GM19328 (cell line): Measurements from ENCODE around the gene CABP2.
"Not testable (repeated sequence)": the region's sequence is repeated elsewhere in the genome, so short reads cannot be mapped to it uniquely, and the experiment has no call there.

ENCODE experiments used
- ATAC-seq: cut with Tn5 transposase; IDR thresholded peaks from one replicate; pipeline ENCODE4 v1.9.1; 2021; ENCODE audit warnings: mild to moderate bottlenecking, moderate library complexity; ENCODE audit not compliant: unreplicated experiment

Gene CABP2

GRCh38 chr11:67522844-67523555 lies at the start of gene CABP2:
Gene CABP2, minus strand, starts transcription at chr11:67523446. Its CDS starts 120 bp downstream, at chr11:67523326.
- ATAC-seq, result no peak

DNA sequence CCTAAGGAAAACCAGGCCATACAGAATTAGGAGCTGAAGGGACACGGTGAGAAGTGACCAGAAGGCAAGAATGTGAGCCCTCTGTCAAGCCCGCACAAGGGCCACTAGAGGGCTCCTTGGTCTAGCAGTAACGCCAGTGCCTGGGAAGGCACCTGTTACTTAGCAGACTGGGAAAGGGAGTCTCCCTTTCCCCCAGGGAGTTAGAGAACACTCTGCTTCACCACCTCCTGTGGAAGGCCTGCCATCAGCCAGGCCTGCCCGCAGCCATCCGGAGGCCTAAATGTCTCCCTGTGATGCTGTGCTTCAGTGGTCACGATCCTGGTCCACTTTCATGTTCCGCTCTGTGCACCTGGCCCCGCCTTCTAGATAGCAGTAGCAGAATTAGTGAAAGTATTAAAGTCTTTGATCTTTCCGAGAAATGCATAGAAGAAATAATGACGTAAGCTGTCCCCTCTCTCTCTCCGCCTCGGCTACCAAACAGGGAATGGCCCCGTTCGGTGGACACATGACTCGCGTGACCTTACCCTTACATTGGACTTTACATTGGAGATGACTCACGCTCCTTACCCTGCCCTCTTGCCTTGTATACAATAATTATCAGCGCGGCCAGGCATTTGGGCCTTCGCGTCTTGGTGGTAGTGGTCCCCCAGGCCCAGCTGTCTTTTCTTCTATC lies 49.6 kb upstream of the CABP2 start:
- no peak for ATAC-seq

DNA sequence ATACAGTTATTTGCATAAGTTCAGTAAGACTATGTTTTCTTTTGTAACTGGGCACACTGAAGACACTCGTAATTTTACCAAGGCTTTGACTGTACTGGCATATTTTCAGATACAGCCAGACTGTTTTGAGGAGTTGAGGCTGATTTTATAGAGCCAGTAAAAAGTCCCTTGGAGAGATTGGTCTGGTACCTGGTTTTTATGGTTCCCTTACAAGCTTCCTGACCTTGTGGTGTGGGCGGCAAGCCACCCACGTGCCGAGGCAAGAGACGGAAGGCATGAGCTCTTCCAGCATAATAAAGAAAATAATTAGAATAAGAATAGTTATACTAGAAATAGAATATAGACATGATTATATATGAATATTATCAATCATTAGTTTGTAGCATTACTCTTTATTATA lies 49.1 kb upstream of the CABP2 start:
- no peak for ATAC-seq

GRCh38 chr11:67571443-67571842 lies 48.2 kb upstream of the CABP2 start:
- ATAC-seq, result no peak

- ATAC-seq, result no peak
Measured at GRCh38 chr11:67564230-67564629, 41.0 kb upstream of the CABP2 start.

- not testable (repeated sequence) for ATAC-seq
Measured at GRCh38 chr11:67563705-67564114, 40.5 kb upstream of the CABP2 start.

DNA sequence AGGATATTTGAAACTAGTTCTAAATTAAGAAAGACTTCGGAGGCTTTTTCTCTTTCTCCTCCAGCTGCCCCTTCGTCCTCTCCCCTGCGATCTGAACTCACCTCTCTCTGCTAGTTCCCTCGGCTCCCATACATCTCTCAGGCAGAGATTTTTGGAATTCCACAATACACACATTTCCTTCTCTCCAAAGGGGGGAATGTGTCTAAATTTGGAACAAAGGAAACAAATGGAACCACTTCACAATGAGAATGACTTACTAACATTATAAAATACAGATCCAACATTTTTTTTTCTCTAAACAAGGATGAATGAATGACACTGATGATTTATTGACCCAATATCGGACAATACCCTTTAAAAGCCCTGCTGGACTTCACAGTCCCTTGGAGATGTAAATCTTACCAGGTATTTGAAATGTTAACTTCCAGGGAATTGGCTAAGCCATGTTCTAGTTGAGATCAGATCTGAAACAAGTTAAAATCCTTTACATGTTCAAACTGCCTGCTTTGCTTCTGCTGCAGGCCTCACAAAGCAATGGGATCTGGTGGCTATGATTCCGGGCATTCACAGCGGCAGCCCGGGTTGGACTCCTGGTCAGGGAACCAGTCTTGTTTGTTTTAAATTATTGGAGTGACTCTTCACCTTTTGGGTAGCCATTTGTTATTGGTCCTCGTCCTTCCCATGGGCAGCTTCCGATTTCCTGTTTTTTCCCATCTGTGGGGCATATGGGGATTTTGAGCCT lies 39.9 kb upstream of the CABP2 start:
- no peak for ATAC-seq

DNA sequence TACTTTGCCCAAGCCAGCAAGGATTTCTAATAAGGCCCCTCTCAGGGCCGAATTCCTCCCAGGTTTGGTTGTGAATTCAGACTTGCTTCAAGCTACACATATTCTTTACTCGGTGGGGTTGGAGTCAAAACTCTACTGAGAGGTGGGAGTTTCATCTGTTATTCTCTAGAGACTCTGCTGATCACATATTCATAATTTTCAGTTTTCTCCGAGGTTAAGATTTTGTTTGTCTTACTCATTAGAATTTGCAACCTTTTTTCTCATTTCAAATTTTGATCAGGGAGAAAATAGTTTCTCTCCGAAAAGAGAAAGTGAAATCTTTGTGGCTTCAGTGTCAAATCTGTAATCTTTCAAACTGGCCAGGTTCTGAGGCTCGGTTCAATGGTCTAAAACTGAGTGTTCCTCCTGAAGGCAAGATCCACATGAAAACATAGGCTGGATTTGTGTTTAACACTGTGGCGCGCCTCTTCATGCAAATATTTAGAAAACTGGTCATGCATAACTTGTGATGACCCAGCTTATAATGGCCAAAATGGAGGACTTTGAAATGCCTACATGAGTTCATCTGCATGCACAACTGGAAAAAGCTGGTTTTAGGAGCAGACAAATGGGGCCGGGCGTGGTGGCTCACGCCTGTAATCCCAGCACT lies 38.8 kb upstream of the CABP2 start:
- no peak for ATAC-seq

DNA sequence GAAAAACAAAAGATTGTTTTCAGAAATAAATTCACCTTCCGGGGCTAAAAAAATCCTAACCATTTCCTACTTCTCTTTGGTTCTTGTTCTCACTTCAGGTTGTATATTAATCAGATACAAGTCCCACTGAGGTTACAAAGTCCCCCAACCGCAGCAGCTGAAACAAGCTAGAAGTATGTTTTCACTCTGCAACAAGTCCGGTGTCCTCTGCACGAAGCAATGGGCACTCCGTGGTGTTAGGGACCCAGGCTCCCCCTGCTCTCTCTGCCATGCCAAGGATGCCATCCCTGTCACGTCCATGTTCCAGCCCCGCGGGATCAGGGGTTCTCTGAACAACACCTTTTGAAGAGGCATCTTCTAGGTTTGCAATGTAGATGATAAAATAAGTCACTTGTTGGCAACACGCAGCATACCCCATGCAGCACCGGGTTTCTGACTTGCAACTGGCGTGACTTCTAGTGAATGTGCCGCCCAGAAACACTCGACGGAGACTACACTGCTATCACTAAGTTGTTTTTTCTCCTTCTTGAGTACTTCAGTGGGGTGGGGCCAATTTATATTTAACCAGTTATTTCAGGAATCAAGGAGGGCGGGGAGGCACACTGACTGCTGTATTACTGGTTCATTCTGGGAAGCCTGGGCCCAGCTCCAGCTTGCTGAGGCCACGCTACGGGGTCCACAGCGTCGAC lies 35.0 kb upstream of the CABP2 start:
- no peak for ATAC-seq

DNA sequence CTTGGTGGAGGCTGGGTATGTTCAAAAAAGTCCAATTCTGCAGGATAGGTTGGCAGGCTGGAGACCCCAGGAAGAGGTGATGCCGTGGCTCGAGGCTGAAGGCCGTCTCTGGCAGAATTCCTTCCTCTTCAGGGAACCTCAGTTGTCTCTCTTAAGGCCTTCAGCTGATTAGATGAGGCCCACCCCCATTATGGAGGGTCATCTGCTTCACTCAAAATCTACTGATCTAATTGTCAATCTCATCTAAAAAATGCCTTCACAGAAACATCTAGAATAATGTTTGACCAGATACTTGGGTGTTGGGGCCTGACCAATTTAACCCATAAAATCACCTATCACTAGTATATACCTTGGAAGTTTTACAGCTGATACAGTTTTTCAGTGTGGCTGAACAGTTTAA lies 33.0 kb upstream of the CABP2 start:
- ATAC-seq, result no peak

DNA sequence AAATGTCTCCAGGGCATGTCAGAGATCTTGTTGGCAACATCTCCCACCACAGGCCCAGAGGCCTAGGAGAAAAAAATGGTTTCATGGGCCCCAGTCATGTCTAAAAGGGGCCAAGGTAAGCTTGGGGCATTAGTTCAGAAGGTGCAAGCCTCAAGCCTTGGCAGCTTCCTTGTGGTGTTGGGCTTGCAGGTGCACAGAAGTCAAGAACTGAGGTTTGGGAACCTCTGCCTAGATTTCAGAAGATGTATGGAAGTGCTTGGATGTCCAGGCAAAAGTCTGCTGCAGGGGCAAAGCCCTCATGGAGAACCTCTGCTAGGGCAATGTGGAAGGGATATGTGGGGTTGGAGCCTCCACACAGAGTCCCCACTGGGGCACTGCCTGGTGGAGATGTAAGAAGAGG lies 28.5 kb upstream of the CABP2 start:
- ATAC-seq, result not testable (repeated sequence)

GRCh38 chr11:67551127-67551526 lies 27.9 kb upstream of the CABP2 start:
- no peak for ATAC-seq

DNA sequence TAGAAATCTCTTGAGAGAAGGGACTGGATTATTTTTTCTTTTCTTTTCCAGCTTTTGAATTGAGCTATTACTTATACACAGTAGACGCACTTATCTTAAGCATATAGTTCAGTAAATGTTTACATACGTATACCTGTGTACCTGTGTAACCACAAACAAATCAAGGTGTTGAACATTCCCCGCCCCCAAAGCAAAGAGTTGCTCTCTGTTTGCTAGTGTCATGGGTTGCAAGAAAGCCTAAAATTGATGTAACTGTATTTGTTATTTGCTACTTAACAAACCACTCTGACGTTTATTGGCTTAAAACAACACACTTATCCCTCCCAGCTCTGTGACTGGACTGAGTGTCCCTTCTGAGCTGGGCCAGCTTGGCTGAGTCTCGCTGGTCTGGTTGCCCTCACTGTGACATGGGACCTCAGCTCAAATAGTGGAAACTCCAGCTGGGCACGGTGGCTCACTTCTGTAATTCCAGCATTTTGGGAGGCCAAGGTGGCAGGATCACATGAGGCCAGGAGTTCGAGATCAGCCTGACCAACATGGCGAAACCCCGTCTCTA lies 25.4 kb upstream of the CABP2 start:
- ATAC-seq, result no peak

DNA sequence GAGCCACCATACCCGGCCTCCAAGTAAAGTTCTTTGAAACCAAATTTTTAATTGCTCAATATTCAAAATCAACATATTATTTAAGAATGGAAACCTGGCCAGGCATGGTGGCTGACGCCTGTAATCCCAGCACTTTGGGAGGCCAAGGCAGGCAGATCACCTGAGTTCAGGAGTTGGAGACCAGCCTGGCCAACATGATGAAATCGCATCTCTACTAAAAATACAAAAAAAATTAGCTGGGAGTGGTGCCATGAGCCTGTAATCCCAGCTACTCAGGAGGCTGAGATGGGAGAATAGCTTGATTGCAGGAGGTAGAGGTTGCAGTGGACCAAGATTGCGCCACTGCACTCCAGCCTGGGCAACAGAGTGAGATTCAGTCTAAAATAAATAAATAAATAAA lies 24.9 kb upstream of the CABP2 start:
- ATAC-seq, result not testable (repeated sequence)

DNA sequence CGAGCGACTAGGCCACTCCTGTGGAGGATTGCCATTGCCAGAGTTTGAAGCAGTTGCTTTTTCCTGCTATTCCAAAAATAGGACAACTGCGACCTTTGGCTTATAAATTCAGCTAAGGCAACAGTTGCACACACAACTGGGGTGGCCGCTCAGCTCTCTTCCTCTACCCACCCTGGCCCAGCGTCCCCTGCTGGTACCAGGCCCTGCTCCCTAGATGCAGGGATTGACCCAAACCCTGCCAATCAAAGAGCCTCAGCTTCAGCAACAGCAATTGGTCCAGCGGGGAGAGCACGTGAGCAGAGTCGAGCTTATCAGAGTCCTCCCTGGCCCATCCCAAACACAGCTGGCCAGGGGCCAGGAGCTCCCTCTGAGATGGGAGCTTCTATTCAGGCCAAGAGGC lies 22.0 kb upstream of the CABP2 start:
- ATAC-seq, result no peak

GRCh38 chr11:67544616-67545242 lies 21.5 kb upstream of the CABP2 start:
- ATAC-seq, result no peak

DNA sequence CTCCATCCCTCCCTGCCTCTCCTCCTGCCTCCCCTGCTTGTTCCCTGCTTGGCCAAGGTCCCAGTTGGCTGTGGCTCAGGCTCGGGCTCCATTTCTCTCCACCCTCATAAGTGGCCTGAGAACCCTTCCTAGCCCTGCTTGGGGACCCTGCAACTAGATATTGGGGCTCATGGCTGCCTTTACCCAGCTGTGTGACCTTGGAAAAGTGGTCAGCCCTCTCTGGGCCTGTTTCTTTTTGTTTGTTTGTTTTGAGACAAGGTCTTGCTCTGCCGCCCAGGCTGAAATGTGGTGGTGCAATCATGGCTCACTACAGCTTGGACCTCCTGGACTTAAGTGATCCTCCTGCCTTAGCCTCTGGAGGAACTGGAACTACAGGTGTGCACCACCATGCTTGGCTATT lies 20.3 kb upstream of the CABP2 start:
- ATAC-seq, result no peak

DNA sequence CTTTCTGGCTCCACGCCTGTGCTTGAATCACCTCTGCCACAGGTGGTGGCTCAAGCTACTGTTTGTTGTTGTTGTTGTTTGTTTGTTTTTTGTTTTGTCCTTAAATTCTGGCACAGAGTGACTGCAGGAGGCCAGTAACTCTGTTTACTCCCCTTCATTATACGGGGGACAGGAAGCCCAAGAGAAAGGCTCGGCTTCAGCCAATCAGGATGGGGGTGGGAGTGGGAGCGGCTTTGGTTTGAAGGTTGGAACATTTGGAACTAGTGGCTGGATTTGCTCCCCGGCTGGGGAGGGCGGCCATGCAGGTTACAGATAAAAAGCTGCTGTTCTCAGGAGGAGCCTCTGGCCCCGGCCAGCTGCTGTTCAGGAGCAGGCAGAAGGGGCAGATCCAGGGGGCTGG lies 19.7 kb upstream of the CABP2 start:
- no peak for ATAC-seq

DNA sequence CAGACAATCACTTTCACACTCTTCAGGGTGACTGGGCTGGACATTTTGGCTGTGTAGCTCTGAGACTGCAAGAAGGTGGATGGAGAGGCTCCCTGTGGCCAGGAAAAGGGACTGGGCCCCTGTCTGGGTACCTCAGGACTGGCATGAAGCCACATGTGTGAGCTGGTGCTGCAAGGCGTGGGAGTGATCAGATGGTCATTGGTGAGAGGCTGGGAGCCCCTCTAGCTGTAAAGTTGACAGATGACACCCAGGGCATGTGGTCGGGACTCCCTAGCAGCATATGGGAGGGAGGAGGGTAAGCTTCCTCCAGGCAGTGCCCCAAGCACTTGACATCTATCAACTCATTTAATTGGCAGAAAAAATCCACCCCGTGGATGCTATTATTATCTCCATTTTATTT lies 18.9 kb upstream of the CABP2 start:
- ATAC-seq, result no peak

GRCh38 chr11:67541198-67541597 lies 18.0 kb upstream of the CABP2 start:
- no peak for ATAC-seq
